ENCODE data around the gene SHKBP1. TPM values are rescaled to one million over a fixed set of nuclear protein-coding genes. Genes with fewer than 3 reads are reported as not detected.

Gene SHKBP1
- total and polyA plus RNA-seq, 9 of the 15 experiments (the other 6 are each of a cell fraction or from before 2014, with no cell fraction given): 1.2 to 58.1 (median 22.3) TPM

GRCh38 chr19:40614622-40615411, 38.1 kb downstream of the SHKBP1 start (continued):
- TF ChIP-seq ADNP (tag; IDR thresholded peaks at IDR 0.05): no peak
- TF ChIP-seq SREBF2 (CRISPR knock-in tag; IDR thresholded peaks at IDR 0.05): no peak
- no peak for TF ChIP-seq ZNF431 (CRISPR knock-in tag; IDR thresholded peaks at IDR 0.05)
- no peak for TF ChIP-seq PML (IDR thresholded peaks at IDR 0.05; ENCODE audit: low read length)
- TF ChIP-seq SMAD3 (CRISPR knock-in tag; conservative IDR thresholded peaks at IDR 0.05): no peak
- TF ChIP-seq GTF2A2 (tag; IDR thresholded peaks at IDR 0.05): no peak
- peak; percentile 82 for TF ChIP-seq ZNF740 (CRISPR knock-in tag; IDR thresholded peaks at IDR 0.05)
- no peak for TF ChIP-seq ZNF740 (tag; IDR thresholded peaks at IDR 0.05)
- TF ChIP-seq NCOA1 (IDR thresholded peaks at IDR 0.05; ENCODE audit: low read depth): no peak
- no peak for TF ChIP-seq TBL1XR1 (IDR thresholded peaks at IDR 0.05; ENCODE audit: low read length in 2 of 2)
- TF ChIP-seq TOE1 (IDR thresholded peaks at IDR 0.05; ENCODE audit: borderline replicate concordance): peak; percentile 63; the same call in 1 of the 2 replicates
- TF ChIP-seq TOE1 (CRISPR knock-in tag; IDR thresholded peaks at IDR 0.05; ENCODE audit: borderline replicate concordance, low read depth): no peak
- TF ChIP-seq KDM5B (IDR thresholded peaks at IDR 0.05; ENCODE audit: insufficient replicate concordance, low read depth, low read length): no peak
- no peak for TF ChIP-seq USF1 (CRISPR knock-in tag; IDR thresholded peaks at IDR 0.05)
- TF ChIP-seq ZNF253 (CRISPR knock-in tag; conservative IDR thresholded peaks at IDR 0.05): no peak
- TF ChIP-seq CTBP1 (IDR thresholded peaks at IDR 0.05; ENCODE audit: borderline replicate concordance): no peak
- no peak for TF ChIP-seq PRDM10 (IDR thresholded peaks at IDR 0.05; ENCODE audit: partially characterized antibody)
- 0 out of 4 replicates have a peak, but pooled peaks of 1 of the 2 experiments have one; percentile 7 for TF ChIP-seq FOXA3 (CRISPR knock-in tag; conservative IDR thresholded peaks at IDR 0.05 in 1 of 2, IDR thresholded peaks at IDR 0.05 in 1 of 2)

All from K562 (cell line).